A204.1 (cell line): ENCODE measurements around the gene METAP1.
"Not testable (repeated sequence)": the region's sequence is repeated elsewhere in the genome, so short reads cannot be mapped to it uniquely, and the experiment has no call there.

Experiments used
- FAIRE-seq: peaks from 2 replicates; lab custom pipeline; 2012; peaks lifted over from hg19 to GRCh38; lab: Jason Lieb, UNC

The METAP1 gene

GRCh38 chr4:98995183-98996055, at the start of gene METAP1:
Gene METAP1 (plus strand): TSS chr4:98995721. CDS start chr4:98995754, 33 bp downstream.
- FAIRE-seq, result no peak

- no peak for FAIRE-seq
Observed at GRCh38 chr4:98946359-98946758, 49.2 kb upstream of the METAP1 start.

GRCh38 chr4:98950925-98951324, 44.6 kb upstream of the METAP1 start:
- FAIRE-seq, result no peak

DNA sequence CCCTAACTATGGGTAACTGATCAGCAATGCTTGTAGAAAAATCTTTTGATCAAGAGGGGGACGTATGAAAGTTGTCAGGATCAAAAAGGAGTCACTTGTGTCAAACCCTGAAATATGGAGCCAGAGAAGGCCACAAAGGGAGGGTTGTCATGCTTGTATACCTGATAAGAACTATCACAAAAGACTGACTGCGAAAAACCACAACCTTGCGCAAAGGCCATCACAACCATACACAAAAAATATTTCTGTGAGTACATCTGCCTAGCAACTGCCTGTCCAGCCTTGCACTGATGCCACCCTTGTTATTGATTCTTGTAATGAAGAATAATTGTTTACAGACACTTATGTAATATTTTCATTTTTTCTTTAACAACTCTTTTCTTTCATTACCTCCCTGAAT, 43.8 kb upstream of the METAP1 start:
- no peak for FAIRE-seq

GRCh38 chr4:98955229-98955628, 40.3 kb upstream of the METAP1 start:
- FAIRE-seq, result no peak

DNA sequence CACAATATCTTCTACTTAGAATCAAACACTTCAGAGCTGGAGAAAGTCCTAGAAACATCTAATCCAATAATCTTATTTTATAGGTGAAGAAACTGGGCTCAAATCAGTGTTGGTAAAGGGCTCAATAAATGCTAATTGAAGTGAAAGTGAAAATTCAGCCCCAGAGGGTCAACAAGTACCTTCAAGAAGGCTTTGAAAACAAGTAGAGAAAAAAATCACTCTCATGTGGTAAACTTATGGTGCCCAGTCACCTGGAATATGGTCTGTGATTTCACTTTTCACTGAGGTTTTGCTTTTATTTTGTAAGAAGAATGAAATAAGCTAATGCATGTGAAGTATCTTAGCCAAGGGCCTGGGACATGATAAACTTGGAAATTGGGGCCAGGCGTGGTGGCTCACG, 37.5 kb upstream of the METAP1 start:
- FAIRE-seq, result no peak

GRCh38 chr4:98959411-98959810, 36.1 kb upstream of the METAP1 start:
- no peak for FAIRE-seq

GRCh38 chr4:98961770-98962169, 33.8 kb upstream of the METAP1 start:
- FAIRE-seq, result no peak

DNA sequence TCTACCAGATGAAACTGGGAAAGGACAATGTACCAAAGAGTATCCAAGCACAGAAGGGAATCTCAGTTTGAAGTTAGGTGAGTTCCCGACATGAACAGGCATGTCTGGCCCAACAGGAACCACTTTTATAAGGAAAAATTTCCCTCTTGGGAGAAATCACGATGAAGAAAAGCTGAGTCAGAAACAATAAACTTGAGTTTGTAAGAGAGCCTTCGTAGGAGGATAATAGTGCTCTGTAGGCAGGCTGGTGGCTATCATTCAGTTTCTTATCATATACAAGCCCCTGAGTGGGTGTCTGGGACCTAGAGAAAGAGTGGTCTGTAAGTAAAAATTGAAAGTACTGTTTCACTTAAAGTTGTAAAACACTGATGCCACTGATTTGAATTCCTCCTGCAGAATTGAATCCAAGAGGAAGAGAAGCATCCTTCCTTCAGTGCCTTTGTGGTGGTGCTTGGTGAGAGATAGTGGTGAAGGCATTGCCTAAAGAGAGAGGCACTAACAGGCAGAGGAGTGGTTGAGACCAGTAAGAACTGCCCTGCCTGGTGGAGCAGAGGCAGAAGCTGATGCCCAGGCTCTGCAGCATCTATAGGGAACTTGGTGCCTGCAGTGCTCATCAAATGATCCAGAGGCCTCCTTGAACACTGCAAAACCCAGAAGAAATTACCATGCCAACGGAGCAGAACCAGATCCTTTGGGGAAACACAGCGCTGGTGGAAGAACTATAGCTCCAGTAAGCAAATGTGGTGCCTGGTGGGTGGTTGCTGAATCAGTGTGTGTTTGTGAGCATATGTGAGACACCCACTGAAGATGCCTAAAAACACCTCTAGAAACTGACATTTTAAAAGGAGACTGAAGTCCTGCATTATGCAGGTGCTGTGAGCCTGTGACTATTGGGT, 31.7 kb upstream of the METAP1 start:
- no peak for FAIRE-seq

GRCh38 chr4:98966926-98967325, 28.6 kb upstream of the METAP1 start:
- no peak for FAIRE-seq

DNA sequence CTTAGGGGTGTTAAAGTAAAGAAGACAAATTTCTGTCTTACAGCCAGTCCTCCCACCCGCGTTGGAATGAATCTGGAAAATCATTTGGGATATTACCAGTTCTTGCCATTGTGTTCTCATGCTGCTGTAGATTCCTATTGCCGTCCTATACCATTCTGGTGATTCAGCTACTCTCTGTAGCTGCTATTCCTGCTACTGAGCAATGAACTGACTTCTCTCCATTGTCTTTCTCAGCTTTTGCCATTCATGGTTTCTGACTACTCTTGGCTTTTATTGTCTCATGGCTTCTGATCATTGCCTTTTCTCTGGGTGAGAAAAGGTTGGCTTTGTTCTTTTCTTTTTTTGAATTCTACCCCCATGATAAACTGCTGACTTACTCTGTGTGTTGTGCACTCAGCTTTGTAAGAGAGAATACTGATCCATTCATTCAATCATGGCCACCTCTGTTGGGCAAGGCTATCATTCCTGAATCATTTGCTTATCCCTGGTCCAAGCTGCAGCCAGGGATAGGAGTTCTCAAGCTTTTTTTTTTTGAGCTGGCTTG, 27.7 kb upstream of the METAP1 start:
- FAIRE-seq, result no peak

DNA sequence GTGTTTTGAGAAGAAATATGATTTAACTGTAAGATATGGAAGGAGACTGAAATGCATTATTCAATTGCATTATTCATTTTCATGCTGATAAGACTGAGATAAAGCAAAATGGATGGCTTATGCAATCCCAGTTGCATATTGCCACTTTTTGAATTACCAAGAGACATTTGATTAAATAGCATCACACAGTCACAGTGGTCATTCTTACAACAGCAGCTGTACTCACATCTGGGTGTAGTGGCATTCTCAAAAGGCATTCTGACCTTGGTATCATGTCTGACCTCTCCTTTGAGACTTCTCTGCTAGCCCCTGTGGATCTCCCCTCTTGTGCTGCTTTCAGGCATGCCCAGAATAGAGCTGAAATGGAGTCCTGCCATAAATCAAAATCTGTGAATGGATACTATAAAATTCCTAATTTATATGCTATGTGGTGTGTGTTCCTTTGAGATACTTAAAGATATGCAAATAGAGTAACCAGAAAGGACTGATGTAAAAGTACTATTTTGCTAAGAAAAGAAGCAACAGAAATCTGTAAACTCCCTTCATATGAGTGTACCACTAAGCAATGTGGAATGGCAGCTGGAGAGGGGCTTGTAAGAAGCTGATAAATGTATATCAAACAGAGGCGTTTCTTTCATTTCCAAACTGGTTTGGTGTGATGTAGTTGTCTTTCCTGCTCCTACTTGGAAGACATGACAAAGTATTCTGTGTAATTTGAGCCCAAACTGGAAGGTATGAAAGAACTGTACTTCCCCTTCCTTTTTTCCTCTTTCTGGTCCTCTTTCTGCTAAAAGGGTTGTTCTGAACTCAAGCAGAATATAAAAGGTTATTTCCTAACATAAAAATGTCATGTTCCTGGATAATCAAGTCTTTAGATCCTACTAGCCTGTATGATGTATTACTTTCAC, 25.4 kb upstream of the METAP1 start:
- FAIRE-seq, result no peak

DNA sequence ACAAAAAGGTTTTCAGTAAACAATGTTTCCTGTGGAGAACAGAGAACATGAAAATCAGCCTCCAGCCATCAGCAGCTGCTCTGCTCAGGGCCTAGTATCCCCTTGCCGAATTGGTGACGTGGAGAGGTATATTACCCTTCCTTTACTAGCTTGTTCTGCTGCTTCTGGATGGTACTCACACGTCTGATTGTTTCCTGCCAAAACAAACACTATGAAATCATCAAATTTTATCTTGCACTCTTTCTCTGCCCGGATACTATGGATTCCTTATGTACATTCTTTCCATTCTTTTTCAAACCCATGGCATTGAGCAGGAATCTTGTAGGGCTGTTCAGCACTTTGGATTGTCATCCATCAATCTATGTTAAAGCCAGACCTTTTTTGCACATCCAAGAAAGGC, 18.8 kb upstream of the METAP1 start:
- FAIRE-seq, result no peak

- no peak for FAIRE-seq
Observed at GRCh38 chr4:98977557-98977956, 18.0 kb upstream of the METAP1 start.

DNA sequence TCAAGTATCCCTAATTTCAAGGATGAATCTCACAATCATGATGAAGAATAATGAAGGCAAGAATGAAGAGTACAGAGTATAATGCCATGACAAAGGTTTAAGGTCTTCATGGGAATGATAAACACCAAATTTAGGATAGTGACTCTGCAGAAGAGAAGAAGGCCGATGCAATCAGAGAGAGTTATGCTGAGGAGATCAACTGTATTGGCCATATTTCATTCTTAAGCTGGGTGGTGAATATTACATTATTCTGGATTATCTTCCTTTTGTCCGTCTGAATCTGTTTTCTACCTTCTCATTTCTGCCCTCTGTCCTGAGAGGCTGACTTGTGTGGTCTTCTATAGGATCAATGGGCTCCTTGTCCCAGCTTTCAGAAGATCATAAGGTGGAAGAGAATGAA, 7.8 kb upstream of the METAP1 start:
- FAIRE-seq, result no peak

DNA sequence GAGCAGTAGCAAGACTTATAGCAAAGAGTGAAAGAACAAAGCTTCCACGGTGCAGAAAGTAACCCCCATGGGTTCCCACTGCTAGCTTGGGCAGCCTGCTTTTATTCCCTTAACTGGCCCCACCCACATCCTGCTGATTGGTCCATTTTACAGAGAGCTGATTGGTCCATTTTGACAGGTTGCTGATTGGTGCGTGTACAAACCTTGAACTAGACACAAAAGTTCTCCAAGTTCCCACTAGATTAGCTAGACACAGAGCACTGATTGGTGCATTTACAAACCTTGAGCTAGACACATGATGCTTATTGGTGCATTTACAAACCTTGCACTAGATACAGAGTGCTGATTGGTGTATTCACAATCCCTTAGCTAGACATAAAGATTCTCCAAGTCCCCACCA, 2.7 kb upstream of the METAP1 start:
- not testable (repeated sequence) for FAIRE-seq

- no peak for FAIRE-seq
Observed at GRCh38 chr4:98993419-98994071, 2.0 kb upstream of the METAP1 start.

DNA sequence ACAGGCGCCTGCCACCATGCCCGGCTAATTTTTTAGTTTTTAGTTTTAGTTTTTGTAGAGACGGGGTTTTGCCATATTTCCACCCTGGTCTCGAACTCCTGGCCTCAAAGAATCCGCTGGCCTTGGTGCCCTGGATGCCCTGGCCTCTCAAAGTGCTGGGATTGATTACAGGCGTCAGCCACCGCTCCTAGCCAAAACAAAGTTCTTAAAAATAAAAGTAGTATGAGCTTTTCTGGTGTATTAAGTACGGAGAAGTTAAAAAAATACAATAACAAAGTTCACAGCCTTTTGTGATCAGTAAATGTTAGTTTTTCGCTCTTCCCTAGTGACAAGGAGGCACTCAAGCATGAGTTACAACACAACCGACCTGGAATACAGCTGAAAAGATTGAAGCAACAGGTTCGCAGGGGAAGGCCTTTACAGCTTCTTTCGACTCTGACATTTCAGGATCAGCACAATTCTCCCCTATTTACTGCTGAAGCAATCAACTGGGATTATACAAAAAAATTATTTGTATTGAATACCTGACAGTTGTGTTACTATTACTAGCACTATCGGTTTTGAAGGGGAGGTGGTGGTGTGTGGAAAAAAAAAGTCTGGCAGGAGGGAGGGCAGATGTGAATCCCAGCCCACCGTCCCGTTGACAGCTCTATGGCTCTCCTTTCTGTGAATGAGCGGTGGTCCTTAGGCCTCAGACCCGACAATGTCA, 893 bp upstream of the METAP1 start:
- no peak for FAIRE-seq

DNA sequence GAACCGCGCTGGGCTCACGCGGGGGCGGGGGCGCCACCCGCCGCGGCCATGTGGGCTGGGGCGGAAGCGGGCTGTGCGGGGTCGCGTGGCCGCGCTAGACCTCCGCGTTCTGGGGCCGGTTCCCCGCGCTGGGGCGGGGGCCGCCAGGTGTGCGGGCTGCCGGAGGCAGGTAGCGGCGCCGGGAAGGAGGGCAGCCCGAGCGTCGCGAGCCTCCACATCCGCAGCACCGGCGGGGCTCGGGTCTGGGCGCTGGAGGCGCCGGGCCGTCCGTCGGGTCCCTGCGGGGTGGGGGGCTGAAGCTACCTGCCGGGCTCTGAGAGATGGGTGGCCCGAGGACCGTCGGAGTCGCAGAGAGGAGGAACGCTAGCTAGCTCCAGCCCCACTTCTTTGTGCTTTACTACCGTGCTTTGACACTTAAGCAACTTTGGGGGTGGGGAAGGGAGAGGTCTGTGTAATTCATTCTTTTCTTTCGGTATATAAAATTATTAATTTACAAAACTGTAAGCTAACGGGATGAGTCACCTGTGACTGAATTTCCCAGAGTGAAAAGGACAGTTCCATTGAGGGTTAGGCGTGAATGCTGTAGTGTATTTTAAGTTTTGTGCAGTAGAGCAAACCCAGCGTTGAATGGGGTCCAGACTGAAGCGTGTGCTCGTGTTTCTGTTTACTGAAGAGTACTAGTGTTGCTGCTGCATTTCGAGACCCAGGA, 689 bp downstream of the METAP1 start:
- no peak for FAIRE-seq

GRCh38 chr4:98996765-98997068, 1.2 kb downstream of the METAP1 start:
- FAIRE-seq, result no peak
